Frontal cortex (tissue), 4 donors: ENCODE results near the gene RAB5B. TPM values are rescaled to one million over a fixed set of nuclear protein-coding genes. Genes with fewer than 3 reads are reported as not detected.

ENCODE experiments used
- DNase-seq, 2 donors: peaks; one replicate each; pipeline ENCODE4 v3.0.0; 2012; ENCODE audit warnings: low spot score in 2 of 2
- FAIRE-seq: peaks from 2 replicates; lab custom pipeline; 2012; peaks lifted over from hg19 to GRCh38; lab: Jason Lieb, UNC
- total RNA-seq: library from RNA; depleted of rRNA; stranded (reverse); fragments of >200 nt; gene quantifications from one replicate; pipeline ENCODE4 v1.2.3, GENCODE V29; 2014
- donor health status: control.
- donor health status: control.
- donor health status: control.

The RAB5B gene, protein sequence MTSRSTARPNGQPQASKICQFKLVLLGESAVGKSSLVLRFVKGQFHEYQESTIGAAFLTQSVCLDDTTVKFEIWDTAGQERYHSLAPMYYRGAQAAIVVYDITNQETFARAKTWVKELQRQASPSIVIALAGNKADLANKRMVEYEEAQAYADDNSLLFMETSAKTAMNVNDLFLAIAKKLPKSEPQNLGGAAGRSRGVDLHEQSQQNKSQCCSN
- total RNA-seq, result 33.0 TPM

- DNase-seq, result peak; percentile 95
- FAIRE-seq, result peak; percentile 99
These were observed at the start of gene RAB5B for GRCh38 chr12:55973599-55974307. Gene RAB5B (plus strand): TSS chr12:55974078. CDS start chr12:55986961, 12,883 bp downstream.

DNA sequence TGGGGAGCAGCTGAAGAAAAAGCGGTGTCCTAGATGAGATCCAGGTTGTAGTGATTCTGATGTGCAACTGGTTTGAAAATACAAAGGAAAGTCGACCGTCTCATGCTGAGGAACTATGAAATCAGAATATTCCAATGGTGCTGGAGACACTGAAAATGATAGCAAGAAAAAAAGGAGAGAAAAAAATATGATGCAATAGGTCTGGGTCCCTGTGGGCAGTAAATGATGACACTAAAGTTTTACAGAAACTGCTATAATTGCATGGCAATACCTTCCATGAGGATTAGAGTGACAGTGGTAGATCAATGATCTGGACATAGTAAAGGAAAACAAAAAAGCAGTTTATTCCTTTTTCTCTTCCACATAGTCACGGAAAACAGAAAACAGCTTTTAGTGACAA lies 48.5 kb upstream of the RAB5B start:
- FAIRE-seq, result no peak
- no peak for DNase-seq

DNA sequence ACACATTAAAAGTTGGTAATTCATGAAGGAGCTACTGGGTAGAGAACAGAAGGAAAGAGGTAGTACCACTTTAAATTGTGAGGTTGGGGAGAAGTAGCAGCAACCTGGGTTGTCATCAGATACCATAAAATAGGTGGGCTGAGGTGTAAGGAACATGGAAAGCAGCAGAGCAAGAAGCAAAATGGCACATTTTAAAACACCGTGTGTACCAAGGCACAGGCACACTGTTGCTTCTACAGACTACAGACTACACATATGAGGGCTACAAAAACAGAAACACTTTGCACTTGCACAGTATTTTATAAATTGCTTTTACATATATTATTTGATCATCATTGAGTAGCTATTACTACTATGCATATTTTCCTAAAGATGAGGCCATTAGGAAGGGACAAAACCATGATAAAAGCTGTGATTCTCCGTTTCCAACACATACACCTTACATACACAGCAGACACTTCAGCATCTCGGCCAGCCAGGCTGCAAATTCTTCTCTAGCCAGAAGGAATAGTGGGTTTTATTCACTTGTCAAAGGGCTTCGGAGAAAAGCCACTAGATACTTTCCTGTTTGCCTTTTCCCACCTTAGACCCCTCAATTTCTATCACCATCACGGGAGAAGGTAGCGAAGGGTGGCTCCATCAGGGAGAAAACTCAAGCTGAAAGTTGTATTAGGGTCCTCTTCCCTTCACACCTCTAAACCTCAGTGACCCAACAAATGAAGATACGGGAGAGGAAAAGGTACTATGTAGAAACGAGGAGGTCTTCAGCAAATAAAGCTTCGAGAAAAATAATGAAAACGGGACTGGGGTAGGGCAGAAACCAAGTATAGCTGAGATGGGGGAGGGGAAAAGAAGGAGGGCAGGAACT lies 47.8 kb upstream of the RAB5B start:
- DNase-seq (no peak), FAIRE-seq (no peak)

GRCh38 chr12:55926738-55927587 lies 46.9 kb upstream of the RAB5B start:
- DNase-seq (peak; percentile 90 to 91), FAIRE-seq (no peak)

DNA sequence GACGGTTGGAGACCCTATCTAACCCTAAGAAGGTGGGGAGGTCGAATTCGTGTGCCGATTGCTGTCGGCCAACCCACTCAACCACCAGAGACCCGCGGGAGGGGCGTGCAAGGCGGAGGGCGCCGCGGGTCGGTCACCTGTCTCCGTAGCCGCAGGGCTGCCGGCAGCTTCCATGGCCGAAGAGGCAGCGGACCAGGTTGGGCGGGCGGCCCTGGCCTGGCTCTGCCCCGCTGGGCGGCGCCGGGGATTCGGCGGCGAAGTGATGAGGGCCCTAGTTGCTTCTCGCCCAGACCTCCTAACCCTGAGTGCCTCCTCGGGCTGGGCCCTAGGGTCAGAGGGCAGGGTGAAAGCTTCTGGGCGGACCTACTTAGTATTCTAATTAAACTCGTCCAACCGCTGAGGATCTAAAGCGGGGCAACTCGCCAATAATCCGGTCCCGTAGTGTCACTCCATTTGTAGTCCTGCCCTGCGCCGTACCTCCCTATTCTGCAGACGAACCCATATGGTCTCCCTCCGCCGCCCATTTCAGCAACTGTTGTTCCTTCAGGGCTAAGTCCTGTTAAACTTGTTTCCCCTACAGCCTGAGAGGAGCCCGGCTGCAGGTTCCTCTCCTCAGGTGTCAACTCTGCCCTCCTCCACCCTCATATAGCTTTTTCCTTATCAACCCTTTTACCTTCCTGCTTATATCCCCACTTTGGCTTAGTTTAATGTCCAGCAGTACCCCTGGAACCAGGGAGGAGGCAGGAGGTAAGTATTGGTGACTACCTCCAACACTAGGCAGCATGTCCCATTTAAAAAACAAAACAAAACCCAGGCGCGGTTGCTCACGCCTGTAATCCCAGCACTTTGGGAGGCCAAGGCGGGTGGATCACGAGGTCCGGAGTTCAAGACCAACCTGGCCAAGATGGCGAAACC lies 46.0 kb upstream of the RAB5B start, which contains the start of gene PYM1:
PYM1 (minus strand) TSS at position 307 of the 915 bp plus-strand sequence; CDS start at position 174, 133 bp downstream.
- no peak for FAIRE-seq
- DNase-seq, result peak; percentile 60 to 67

- FAIRE-seq (no peak), DNase-seq (no peak)
These were observed 44.5 kb upstream of the RAB5B start for GRCh38 chr12:55929306-55929791.

DNA sequence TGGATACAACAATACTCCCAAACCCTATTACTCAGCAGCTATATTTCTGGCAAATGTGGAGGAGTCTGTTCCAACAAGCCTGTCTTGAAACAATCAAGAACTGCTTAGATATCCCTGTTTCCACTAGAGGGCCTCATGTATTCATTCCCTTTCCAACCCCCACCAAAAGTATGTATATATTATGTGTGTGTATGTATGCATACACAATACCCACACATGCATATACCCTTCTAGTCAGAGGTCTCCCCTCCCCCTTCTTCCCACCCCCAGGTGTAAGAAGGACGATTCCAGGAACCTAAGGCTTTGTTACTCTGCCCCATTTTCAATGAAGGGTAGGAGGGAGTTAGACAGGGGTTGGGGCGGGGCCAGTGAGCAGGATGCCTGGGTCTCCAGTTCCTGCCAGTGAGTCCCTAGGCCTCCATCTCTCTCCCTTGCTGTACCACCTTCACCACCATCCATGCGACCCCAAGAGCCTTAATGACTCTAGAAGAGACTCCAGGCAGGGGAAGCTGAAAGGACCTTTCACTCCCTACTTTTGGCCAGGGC lies 43.0 kb upstream of the RAB5B start, which contains the start of gene DGKA:
DGKA (plus strand) TSS at position 392 of the 546 bp plus-strand sequence. CDS start 5,342 bp downstream, outside the sequence.
- FAIRE-seq, result no peak
- peak in 1 of 2 donors; percentile 51 for DNase-seq

GRCh38 chr12:55931317-55931779 lies 42.5 kb upstream of the RAB5B start:
- no peak for FAIRE-seq
- no peak for DNase-seq

DNA sequence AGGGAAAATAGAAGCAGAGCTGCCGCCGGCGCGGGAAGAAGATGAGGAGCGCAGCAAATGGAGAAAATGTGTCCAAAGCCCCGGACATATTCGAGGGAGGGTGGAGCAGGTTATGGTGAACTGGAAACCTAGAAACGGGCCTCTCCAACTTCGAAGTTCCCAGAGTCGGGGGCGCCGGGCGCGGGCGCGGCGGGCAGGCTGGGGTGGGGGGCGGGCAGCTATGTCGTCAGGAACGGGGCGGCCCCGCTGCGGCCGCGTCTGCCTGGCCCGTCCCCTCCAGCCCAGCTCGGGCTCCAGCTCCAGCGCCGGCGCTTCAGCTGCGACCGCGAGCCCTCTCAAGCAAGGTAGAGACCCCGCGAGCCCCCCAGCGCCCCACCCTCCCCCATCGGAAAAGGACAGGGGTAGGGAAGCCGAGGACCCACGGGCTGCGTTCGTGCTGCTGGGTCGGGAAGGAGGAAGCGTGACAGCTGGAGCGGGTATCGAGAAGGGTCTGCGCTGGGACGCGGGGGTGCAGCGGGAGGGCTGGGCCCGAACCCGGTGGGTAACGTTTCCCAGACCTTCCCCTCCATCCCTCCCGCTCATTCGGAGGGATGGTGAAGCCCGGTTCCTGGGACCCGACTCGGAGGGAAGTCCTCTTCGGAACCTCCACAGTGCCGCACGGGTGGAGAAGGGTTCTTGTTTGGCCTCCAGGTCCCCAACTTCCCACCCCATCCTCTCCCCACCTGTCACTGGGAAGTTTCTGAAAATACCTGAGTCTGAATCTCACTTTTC lies 41.9 kb upstream of the RAB5B start:
- FAIRE-seq (no peak), DNase-seq (peak; percentile 64 to 72)

DNA sequence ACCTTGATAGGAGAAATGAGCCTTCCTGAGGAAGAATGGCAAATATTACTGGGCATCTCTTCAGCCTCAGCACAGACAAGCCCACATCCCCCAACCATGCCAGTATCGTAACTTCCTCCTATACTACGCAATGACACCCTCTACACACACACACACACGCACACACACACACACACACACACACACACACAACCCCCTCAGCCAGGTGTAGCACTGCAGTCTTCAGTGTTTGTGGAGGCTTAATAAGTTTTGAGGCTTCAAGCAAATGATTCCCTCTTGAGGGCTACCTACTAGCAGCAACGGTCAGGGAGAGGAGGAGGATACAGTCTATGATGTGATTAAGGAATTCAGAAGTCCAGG lies 41.3 kb upstream of the RAB5B start:
- DNase-seq (no peak), FAIRE-seq (no peak)

GRCh38 chr12:55933169-55933798 lies 40.6 kb upstream of the RAB5B start:
- DNase-seq, result no peak
- no peak for FAIRE-seq

DNA sequence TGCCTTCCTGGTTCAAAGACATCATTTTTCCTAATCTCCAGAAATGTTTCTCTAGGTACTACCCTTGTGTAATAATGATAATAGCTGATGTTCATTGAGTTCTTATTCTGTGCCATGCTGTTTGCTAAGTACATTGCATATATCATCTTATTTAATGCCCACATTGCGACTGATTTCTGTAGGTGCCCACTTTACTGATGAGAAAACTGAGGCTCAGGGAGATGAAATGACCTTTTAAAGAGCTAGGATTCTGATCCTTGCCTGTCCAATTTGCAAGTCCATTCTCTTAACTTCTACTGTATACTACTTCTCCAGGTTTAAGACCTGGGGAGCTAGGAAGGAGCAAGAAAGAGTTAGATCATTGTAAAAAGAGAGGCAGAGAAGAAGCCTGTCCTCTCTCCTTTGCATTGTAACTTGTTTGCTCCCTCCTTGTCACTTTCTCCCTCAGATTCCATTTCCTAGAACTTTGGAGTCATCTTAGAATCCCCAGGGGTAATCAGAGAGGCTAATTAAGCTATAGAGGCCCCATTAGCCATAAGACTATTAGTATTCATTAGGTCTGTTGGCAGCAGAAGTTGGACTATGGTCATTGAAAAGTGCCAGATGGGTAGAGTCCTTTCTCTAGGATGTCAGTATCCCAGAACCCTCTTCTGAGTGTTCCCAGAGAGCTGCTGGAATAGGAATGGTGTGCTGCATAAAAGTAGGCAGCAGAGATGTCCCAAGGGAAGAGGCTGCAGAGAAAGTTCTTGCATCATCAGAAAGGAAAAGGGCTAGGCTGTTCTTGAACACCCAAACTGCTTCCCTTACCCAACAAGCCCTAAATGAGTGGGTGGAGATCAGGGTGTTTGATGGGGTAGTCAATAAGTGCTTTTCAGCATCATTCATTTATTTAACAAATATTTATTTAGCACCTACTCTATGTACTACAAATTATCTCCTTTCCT lies 39.8 kb upstream of the RAB5B start:
- no peak for FAIRE-seq
- DNase-seq, result no peak

- no peak for FAIRE-seq
- no peak for DNase-seq
These were observed 39.1 kb upstream of the RAB5B start for GRCh38 chr12:55934773-55935172.

DNA sequence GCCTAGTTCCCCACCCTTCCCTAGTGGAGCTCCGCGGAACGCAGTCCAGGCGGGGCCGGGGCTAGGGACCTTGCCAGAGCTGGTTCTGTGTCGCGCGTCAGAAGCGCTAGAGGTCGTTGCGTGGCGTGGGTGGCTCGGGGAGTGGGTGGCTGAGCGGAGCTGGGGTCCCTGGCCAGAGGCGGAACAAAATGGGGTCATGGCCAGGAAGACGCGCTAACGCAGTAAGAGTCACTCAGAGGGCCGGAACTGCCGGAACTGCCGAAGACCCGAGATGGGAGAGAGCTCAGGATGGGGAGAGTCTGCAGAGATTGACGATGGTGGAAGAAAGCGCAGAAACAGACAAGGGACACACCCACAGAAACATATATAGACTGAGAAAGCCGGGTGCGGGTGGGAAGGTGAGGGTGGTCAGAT lies 38.1 kb upstream of the RAB5B start:
- peak in 1 of 2 donors; percentile 28 for DNase-seq
- no peak for FAIRE-seq

DNA sequence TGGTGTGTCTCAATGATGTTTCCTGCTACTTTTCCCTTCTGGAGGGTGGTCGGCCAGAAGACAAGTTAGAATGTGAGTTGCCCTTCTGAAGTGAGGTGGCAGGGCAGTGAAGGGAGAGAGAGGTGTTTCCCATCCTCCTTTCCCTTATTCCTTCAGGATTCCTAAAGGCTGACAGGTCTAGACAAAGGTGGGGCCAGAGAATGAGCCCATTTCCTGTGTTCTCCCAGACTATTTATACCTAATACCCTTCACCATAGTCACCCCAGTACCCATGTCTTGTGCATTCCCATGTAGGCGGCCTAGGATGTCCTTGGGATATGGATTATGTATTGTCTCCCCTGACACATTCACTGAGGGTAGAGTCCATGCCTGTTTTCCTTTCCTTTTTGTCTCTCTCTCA lies 35.9 kb upstream of the RAB5B start:
- FAIRE-seq (no peak), DNase-seq (no peak)
